NCI-H748 (cell line): ENCODE data around the gene MYO3B.
"Not testable (repeated sequence)": the region's sequence is repeated elsewhere in the genome, so short reads cannot be mapped to it uniquely, and the experiment has no call there.

Source experiments
- DNase-seq: peaks from one replicate; lab custom pipeline; 2025; ENCODE audit not compliant: unreplicated experiment; lab: John Stamatoyannopoulos, UW

Gene MYO3B

GRCh38 chr2:170208967-170209366 lies 31.0 kb downstream of the MYO3B start:
- no peak for DNase-seq

- no peak for DNase-seq
Measured at GRCh38 chr2:170212625-170213280, 34.8 kb downstream of the MYO3B start.

GRCh38 chr2:170213281-170213625 lies 35.3 kb downstream of the MYO3B start:
- DNase-seq = not testable (repeated sequence)

- no peak for DNase-seq
Measured at GRCh38 chr2:170213651-170214050, 35.7 kb downstream of the MYO3B start.

- peak; percentile 26 for DNase-seq
Measured at GRCh38 chr2:170214309-170214948, 36.5 kb downstream of the MYO3B start.

GRCh38 chr2:170215021-170215420 lies 37.1 kb downstream of the MYO3B start:
- DNase-seq = peak; percentile 21

DNA sequence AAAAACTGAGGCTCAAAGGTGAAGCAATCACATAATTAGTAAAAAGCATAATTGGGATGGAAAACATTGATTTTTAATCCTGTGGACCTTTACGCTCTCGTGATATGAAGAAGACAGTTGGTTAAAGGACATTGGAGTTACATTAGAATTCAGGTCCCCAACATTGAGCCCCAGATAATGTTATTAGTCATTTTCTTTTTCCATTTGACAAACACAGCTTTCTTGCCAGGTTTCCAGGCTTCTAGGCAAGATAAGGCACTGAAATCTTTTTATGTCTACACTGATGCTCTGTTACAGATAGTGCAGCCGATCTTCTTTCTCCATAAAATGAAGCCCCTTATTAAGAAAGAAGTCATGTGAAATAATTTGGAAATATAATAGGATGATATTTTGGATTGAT lies 38.5 kb downstream of the MYO3B start:
- DNase-seq = no peak

DNA sequence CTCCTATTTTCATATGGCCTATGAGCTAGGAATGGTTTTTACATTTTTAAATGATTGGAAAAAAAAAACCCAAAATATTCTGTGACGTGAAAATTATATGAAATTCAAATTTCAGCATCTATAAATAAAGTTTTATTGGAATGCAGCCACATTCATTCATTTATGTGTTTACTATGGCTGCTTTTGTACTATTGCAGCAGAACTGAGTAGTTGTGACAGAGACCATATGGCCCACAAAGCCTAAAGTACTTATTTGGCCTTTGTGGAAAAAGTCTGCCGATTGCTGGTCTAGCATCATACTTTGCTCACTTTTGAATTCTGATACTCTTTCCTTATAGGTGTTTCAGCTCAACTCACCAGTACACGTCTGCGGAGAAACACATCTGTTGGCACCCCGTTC lies 39.0 kb downstream of the MYO3B start:
- DNase-seq = no peak

DNA sequence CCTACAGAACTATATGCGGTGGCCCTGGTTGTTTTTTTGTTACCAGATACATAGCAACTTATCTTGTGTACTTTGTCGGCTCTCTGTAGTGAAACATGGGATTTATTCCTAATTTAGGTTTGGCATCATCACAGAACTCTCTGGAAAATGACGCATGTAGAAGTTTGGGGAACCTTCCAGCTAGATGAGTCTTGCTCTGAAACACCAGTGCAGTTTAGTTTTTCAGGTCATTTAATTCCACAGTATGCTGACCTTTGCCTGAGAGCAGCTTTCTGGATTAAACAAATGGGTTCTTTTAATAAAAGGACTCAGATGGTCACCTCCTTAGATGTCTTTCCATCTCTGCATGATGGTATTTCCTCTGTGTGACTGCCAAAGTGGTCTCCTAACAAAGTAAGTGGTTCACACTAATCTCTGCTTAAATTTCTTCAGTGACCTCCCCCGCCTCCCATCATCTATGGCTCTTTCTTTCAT lies 39.9 kb downstream of the MYO3B start:
- DNase-seq = peak; percentile 62

DNA sequence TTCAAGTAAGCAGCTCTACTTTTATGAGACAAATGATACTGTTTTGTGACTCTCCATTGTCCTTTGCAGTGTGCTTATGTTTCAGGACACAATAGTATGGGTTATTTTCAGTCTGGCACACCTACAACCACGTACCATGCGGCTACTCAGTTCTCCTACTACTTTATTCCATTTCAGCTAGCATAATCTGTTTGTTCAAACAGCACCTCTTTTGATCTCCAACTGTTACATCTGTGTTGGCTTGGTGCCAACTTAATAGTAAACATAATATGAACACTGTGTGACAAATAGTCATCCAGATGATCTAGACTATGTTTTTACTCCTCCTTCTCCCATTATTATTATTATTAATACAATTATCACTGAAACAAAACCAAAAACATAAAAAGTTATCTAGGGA lies 40.5 kb downstream of the MYO3B start:
- DNase-seq = peak; percentile 97

GRCh38 chr2:170218931-170219330 lies 41.0 kb downstream of the MYO3B start:
- DNase-seq = peak; percentile 77

GRCh38 chr2:170221317-170222288 lies 43.7 kb downstream of the MYO3B start:
- peak; percentile 74 for DNase-seq

DNA sequence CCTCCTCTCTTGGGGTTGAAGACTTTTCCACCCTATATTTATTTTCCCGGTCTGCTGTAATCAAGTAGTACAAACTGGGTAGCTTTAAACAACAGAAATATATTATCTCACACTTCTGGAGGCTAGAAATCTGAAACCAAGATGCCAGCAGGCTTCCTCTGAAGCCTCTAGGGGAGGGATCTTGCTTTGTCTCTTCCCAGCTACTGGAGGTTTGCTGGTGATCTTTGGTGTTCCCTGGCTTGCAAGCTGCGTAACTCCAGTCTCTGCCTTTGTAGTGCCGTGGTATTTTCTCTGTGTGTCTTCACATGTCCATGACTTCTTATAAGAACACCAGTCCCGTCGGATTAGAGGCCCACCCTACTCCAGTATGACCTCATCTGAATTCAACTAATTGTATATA lies 44.4 kb downstream of the MYO3B start:
- DNase-seq = peak; percentile 58

DNA sequence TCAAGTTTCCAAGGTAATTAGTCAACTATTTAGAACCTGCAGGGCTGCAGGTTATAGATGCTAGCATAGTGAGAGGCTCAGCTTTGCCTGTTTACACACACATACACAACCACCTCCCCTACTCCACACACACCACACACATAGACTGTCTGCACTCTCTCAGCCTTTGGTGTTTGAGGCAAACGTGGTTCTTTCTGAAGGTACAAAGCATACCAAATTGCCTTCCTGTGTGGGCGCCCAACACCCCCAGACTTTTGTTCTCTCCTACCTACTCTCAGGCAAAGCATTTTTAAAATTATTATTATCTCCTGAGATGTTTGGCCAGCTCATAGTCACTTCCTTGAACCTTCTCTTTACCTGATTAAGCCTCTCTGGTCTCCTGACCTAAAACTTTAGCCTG lies 44.9 kb downstream of the MYO3B start:
- DNase-seq = peak; percentile 25

GRCh38 chr2:170224692-170225294 lies 46.8 kb downstream of the MYO3B start:
- peak; percentile 91 for DNase-seq

- DNase-seq = no peak
Measured at GRCh38 chr2:170226216-170226615, 48.3 kb downstream of the MYO3B start.

DNA sequence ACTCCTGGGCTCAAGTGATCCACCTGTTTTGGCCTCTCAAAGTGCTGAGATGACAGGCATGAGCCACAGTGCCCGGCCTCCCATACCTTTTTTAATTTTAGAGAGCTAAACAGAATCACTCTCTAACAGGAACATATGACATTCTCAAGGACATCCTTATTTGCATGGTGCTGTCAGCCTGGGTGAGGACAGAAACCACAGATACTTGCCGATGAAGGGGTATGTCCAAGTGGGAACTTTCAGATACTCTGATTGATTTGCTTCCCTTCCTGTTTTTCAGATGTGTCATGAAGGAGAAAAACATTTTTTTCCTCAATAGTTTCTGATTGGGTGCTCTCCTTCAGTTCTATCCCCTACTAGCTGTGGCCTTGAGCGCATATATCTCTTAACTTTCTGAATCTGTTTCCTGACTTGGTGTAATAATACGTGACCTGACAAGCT lies 49.6 kb downstream of the MYO3B start:
- no peak for DNase-seq

DNA sequence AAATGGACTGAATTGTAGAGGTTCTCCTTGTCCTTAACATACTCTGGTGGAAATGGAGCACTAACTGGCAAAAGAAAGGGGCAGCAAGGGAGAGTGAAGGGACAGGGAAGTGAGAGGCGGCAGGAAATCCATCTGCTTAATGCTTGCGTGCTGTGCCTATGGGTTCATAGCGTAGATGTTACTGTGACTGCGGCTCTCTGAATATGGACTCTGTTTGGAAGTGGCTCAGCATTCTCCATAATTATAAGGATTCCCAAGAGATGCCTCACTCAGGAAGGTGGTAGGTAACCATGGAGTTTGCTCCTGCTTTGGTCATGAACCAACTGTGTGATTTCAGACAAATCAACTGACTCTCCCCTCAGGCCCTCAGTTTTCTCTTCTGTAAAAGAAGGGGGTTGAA lies 50.0 kb downstream of the MYO3B start:
- no peak for DNase-seq

DNA sequence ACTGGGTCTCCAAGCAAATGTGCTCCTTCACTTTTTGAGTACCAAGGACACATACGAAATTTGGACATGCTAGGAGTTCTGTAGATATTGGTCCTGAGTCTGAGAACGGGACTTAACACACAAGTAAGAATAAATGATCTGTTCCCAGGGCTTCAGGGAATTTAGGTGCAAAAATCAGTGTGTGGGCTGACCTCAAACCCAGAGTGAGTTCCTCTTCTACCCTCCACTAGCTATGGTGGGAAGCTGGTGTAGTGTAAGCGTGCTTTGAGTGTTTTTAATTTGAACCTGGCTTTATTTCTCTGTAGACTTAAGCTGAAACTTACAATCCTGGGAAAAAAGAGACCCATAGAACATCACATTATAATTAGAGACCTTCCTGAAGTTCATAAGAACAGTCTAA lies 50.5 kb downstream of the MYO3B start:
- no peak for DNase-seq

DNA sequence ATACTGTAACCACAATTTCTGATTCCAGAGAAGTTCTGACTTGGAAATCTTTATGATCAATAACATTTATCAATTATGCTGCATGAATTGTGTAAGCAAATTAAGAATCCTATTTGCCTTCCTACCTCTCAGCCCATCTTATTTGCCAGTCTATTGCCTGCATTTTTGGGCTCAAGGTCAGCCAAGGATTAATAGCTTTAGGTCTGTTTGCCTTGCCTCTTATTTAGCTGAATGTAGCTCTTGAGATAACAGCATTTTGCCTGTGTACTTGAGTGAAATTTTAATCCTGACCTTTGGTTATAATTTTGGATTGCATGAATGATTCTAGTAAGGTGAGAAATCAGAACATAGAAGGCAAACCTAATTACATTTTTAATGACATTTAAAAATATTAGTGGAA lies 51.2 kb downstream of the MYO3B start:
- DNase-seq = peak; percentile 29

- no peak for DNase-seq
Measured at GRCh38 chr2:170229744-170230143, 51.8 kb downstream of the MYO3B start.
